Activated naive CD8-positive, alpha-beta T cell treated with anti-CD3 and anti-CD28 coated beads, Interleukin-2, amount 10 ng/mL, durations not matched to agents 7 days and 5 days (primary cell): Measurements from ENCODE around the gene PCSK1N. TPM values are rescaled to one million over a fixed set of nuclear protein-coding genes. Genes with fewer than 3 reads are reported as not detected.

Source experiments
- ATAC-seq: fragments of 150-1000 bp; cut with Tn5 transposase; one replicate; pipeline ENCODE4 v1.10.0; 2021; ENCODE audit warnings: low read depth, moderate library complexity
- POLR2A ChIA-PET: fragments of 350-600 bp; sonication (Branson Sonifier 250); formaldehyde crosslinking; loops from one replicate; lab custom pipeline; 2021; ENCODE audit warnings: antibody characterized with exemption; lab: Charles Lee
- DNase-seq: peaks from one replicate; pipeline ENCODE4 v3.0.0; 2021
- H3K27ac Mint-ChIP-seq: one replicate; pipeline ENCODE4 v1.8.0; 2022; ENCODE audit warnings: mild to moderate bottlenecking, mixed read lengths
- H3K27me3 Mint-ChIP-seq: one replicate; pipeline ENCODE4 v1.8.0; 2022; ENCODE audit warnings: mild to moderate bottlenecking, moderate library complexity, mixed read lengths
- H3K36me3 Mint-ChIP-seq: one replicate; pipeline ENCODE4 v1.8.0; 2021; ENCODE audit warnings: mild to moderate bottlenecking, mixed read lengths
- H3K4me1 Mint-ChIP-seq: one replicate; pipeline ENCODE4 v1.8.0; 2021; ENCODE audit warnings: mixed read lengths
- H3K4me3 Mint-ChIP-seq: one replicate; pipeline ENCODE4 v1.8.0; 2022; ENCODE audit warnings: mild to moderate bottlenecking, moderate library complexity, mixed read lengths
- H3K9me3 Mint-ChIP-seq: one replicate; pipeline ENCODE4 v1.8.0; 2021; ENCODE audit warnings: mixed read lengths
- total RNA-seq, 2 experiments: library from RNA; stranded (reverse); gene quantifications; one replicate each; pipeline ENCODE4 v1.2.3, GENCODE V29; 2021

Gene PCSK1N
- total RNA-seq, 2 experiments from 2014 or later, result 0.68 to 1.2 TPM

DNA sequence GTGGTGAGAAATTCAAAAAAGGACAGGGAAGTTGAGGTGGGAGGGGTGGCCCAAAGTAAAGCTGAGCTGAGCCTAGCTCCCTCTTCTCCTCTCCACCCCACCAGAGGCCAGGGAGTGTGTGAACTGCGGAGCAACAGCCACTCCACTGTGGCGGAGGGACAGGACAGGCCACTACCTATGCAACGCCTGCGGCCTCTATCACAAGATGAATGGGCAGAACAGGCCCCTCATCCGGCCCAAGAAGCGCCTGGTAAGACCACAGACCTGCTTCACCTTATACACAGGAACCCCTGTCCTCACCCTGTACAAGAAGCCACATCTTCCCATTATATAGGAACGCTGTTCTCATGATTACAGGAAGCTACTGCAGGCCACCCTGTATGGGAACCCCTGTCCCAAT is 43.2 kb downstream of the PCSK1N start:
- DNase-seq (no peak), ATAC-seq (no peak)
- peaks cover 22% of the 10 kb centered on the region for H3K4me1 Mint-ChIP-seq
- POLR2A ChIA-PET, result interaction anchor here (1.2 kb wide), 1 partner anchor 9 kb away, joined by 4 read pairs; the partner anchor contains the start of gene HDAC6
- peaks cover 3% of the 10 kb centered on the region for H3K27me3 Mint-ChIP-seq
- no peak overlapping the region for H3K27ac Mint-ChIP-seq
- no peaks in the 10 kb centered on the region for H3K36me3 Mint-ChIP-seq
- H3K9me3 Mint-ChIP-seq, result no peaks in the 10 kb centered on the region
- H3K4me3 Mint-ChIP-seq, result no peak overlapping the region

DNA sequence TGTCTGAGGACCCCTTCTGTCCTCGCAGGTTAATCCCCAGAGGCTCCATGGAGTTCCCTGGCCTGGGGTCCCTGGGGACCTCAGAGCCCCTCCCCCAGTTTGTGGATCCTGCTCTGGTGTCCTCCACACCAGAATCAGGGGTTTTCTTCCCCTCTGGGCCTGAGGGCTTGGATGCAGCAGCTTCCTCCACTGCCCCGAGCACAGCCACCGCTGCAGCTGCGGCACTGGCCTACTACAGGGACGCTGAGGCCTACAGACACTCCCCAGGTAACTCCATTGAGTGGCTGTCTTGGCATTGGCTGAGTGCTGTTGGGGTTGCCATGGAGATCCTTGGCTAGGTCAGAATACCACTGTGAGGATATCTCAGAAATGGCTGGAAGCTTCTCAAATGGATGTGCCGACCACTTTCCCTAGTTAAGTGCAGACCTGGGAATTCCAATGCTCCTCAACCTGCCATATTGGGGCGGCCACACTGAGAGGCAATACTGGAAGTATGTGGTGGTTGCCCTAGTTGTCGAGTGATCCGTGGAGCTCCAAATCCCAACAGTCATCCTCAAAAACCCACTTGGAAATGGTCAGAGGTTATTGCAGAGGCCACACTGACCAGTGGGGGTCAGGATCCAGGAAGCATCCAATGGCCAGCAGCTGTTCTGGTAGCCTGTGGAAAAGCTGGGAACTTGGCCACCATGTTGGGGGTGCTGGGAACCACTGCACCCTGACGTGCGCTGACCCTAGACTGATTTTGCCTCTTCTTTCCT is 44.2 kb downstream of the PCSK1N start:
- Mint-ChIP-seq H3K27me3 (peaks cover 8% of the 10 kb centered on the region), H3K4me1 (peaks cover 21% of the 10 kb centered on the region), H3K9me3 (no peaks in the 10 kb centered on the region), H3K27ac (no peak overlapping the region), H3K4me3 (no peak overlapping the region), H3K36me3 (no peaks in the 10 kb centered on the region)
- POLR2A ChIA-PET, result no interaction called here
- DNase-seq, result no peak
- no peak for ATAC-seq

DNA sequence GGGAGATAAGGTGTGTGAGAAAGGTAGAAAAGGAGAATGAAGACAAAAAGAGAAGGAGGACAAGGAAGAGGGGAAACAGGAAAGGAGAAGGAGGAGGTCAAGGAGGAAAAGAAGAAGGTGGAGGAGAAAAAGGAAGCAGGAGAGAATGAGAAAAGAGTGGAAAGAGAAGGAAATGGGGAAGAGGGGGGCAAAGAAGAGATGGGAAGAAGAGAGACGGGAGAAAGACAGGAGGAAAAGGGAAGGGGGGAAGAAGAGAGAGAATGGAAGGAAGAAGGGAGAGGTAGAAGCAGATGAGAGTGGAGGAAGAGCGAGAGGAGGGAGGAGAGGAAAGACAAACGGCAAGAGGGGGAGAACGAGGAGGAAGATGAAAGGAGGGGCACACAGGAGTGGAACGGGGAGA is 44.9 kb downstream of the PCSK1N start:
- Mint-ChIP-seq H3K27me3 (peaks cover 8% of the 10 kb centered on the region), H3K27ac (no peak overlapping the region), H3K4me3 (no peak overlapping the region), H3K9me3 (no peaks in the 10 kb centered on the region), H3K4me1 (peaks cover 21% of the 10 kb centered on the region), H3K36me3 (no peaks in the 10 kb centered on the region)
- no peak for DNase-seq
- no peak for ATAC-seq
- POLR2A ChIA-PET, result no interaction called here

DNA sequence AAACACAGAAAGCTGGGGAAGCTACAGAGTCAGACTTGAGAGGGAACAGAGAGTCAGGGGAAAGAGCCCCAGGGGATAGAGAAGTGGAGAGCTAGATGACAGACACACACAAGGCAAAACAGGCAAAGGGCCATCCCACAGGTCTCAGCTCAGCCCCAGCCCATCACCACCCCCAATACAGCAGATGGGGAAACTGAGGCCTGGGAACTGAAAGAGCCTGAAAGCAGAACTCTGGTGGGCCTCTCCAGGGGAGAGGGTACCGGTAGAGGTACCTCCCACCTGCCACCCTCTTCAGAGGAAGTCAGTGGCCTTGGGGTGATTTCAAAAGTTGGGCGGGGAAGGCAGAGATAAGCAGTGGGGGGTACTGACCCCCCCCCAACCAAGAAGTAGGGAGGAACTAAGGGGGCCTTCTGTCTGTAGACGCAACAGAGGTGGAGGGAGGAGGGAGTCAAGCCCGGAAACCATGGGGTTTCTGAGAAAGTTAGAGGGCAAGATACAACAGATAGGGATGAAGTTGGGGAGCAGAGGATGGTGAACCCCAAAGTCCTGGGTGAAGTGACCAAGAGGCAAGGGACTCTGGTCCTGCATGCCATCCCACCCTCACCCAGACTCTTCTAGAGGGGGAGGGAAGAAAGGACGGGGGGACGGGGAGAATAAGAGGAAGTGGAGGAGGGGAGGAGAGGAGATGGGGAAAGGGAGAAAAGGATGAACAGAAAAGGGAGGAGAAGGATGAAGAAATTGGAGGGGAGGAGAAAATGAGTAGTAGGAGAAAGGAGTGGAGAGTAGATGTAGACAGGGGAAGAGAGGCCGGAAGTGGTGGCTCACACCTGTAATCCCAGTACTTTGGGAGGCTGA is 45.8 kb downstream of the PCSK1N start:
- peak overlapping the region; percentile 80 for H3K27ac Mint-ChIP-seq
- no peaks in the 10 kb centered on the region for H3K36me3 Mint-ChIP-seq
- H3K4me1 Mint-ChIP-seq, result peaks cover 23% of the 10 kb centered on the region
- POLR2A ChIA-PET, result interaction anchor here (1.3 kb wide), 1 partner anchor 52 kb away, joined by 3 read pairs; no protein-coding TSS in a partner anchor
- DNase-seq (no peak), ATAC-seq (no peak)
- H3K9me3 Mint-ChIP-seq, result no peaks in the 10 kb centered on the region
- H3K4me3 Mint-ChIP-seq, result peak overlapping the region; percentile 57
- H3K27me3 Mint-ChIP-seq, result peaks cover 8% of the 10 kb centered on the region

DNA sequence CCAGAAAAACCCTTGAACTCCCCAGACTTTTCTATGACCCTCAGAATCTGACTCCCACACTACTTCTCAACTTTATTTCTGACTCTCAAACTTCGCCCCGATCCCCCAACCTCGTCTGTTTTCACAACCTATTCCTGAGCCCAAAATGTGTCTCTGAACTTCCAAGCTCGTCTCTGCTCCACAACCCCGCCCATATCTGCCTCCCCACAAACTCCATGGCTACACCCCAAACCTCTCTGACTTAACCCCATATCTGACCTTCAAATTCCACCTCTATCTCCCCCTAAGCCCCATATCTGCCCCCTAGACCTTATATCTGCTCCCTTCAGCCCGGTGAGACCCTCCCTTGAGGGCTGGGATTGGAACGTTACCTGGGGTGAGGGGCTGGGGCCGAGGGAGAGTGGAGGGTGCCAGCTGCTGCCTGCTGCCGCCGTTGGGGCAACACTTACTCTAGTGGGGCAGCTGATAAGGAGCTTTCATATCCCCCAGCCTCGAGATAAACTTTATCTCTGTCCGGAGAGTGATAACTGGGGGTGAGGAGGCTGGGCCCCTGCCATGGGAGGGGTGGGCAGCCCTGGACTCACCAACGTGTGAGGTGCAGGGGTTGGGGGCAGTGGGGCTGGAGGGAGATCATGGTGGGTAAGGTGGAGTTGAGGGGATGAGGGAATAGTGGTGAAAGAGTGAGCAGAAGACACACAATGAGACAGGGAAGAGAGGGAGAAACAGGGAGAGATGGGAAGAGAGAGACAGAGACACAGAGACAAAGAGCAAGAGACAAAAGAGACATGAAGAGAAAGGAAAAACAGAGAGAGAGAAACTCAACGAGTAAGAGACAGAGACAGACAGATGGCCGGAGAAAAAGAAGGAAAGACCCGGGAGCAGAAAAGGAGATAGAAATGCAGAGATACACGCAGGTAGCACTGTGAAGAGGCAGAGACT is 47.6 kb downstream of the PCSK1N start:
- ATAC-seq, result no peak
- peaks cover 20% of the 10 kb centered on the region for H3K4me1 Mint-ChIP-seq
- no peaks in the 10 kb centered on the region for H3K36me3 Mint-ChIP-seq
- no peak overlapping the region for H3K4me3 Mint-ChIP-seq
- no peak for DNase-seq
- peak overlapping the region; percentile 33 for H3K27ac Mint-ChIP-seq
- H3K9me3 Mint-ChIP-seq, result no peaks in the 10 kb centered on the region
- POLR2A ChIA-PET, result no interaction called here
- H3K27me3 Mint-ChIP-seq, result peaks cover 8% of the 10 kb centered on the region

DNA sequence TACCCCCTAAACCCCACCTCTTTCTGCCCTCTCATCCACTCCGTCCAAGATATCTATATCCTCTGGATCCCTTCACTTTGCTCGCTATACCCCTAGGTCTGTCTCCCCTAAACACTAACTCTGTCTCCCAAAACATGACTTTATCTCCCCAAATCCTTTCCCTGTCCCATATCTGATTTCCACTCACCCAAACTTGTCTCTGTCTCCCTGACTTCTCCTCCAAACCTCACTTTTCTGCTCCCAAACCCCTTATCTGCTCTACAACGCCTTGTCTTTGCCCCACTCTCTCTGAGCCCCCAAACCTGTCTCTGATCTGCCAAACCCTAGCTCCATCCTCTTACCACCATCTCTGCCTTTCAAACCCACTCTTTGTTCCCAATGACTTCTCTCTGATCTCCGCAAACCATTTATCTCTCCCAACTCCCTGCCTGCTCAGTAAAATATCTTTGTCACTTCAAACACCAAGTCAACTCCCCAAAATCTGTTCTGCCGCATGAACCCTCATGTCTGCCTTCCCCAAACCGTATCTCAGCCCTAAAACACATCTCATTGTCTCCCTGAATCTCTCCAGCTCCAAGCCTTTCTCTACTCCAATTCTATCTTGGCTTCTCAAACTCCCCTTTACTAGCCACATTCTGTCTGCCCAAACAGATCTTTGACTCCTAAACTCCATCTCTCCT is 48.4 kb downstream of the PCSK1N start:
- ATAC-seq, result no peak
- POLR2A ChIA-PET, result no interaction called here
- Mint-ChIP-seq H3K27ac (peak overlapping the region; percentile 33), H3K4me3 (no peak overlapping the region), H3K27me3 (peaks cover 8% of the 10 kb centered on the region), H3K9me3 (no peaks in the 10 kb centered on the region), H3K4me1 (peaks cover 20% of the 10 kb centered on the region), H3K36me3 (no peaks in the 10 kb centered on the region)
- no peak for DNase-seq

DNA sequence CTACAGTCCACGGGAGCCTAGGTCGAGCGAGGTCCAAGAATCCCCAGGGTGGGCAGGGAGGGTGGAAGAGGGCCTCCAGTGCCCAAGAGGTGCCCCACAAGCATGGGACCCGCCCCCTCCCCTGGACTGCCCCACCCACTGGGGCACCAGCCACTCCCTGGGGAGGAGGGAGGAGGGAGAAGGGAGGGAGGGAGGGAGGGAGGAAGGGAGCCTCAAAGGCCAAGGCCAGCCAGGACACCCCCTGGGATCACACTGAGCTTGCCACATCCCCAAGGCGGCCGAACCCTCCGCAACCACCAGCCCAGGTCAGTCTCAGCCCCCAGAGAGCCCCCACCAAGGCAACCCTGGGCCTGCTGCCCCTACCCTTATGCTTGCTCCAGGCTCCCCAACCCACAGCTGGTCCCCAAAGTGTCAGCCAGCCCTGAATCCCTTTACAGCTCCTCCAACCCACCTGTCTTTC is 49.0 kb downstream of the PCSK1N start, which contains the start of gene GATA1:
Gene GATA1 (plus strand): TSS at position 250 of the 460 bp plus-strand sequence. CDS start 4,520 bp downstream, outside the sequence.
- POLR2A ChIA-PET, result no interaction called here
- Mint-ChIP-seq H3K9me3 (no peaks in the 10 kb centered on the region), H3K36me3 (no peaks in the 10 kb centered on the region), H3K4me3 (no peak within 1 kb of the TSS), H3K27ac (peak within 1 kb of the TSS; percentile 33), H3K4me1 (peaks cover 20% of the 10 kb centered on the region), H3K27me3 (peaks cover 8% of the 10 kb centered on the region)
- ATAC-seq, result no peak
- no peak for DNase-seq

DNA sequence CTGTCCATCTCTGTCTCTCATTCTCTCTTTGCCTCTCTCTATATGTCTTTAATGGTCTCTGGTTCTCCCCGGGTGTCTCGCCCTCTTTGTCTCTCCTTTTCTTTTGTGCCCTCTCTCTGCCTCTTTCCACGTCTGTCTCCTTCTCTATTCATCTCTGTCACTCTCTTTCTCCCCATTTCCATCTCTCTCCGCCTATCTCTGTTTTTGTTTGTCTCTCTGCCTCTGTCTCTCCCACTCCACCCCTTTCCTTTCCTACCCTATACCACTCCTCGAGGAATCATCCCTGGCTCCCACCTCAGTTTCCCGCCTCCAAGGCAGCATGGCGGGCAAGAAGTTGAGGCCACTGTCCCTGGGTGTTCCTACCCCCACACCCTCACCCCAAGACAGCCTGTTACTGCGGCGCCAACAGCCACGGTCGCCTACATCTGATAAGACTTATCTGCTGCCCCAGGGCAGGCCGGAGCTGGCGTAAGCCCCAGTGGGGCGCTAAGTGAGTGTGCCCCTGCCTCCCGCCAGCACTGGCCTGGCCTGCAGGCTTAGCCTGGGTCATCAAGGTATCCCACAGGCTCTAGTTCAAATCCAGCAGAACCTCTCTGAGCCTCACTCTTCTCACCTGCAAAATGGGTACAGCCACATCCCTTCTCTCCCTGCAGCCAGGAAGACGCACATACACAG is 49.7 kb downstream of the PCSK1N start:
- ATAC-seq (no peak), DNase-seq (no peak)
- Mint-ChIP-seq H3K4me3 (no peak overlapping the region), H3K36me3 (no peaks in the 10 kb centered on the region), H3K27ac (no peak overlapping the region), H3K9me3 (no peaks in the 10 kb centered on the region), H3K27me3 (peaks cover 8% of the 10 kb centered on the region), H3K4me1 (peaks cover 20% of the 10 kb centered on the region)
- POLR2A ChIA-PET, result no interaction called here

DNA sequence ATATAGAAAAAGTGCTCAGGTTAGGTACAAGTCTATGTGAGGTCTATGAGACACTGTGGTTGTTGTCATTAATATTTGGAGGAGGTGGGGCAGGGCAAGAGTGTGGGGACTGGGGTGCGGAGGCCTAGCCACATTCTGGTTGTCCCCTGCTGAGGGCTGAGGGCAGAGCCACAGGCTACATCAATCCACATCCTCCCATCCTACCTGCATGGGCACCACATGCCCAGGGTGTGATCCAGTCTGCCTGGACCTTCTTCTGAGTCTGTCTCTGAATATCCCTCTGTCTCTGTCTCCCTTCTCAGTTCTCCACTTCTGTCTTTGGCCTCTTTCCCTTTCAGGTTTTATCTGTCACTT is 50.2 kb downstream of the PCSK1N start:
- Mint-ChIP-seq H3K4me3 (no peak overlapping the region), H3K27ac (no peak overlapping the region)
- ATAC-seq, result no peak

DNA sequence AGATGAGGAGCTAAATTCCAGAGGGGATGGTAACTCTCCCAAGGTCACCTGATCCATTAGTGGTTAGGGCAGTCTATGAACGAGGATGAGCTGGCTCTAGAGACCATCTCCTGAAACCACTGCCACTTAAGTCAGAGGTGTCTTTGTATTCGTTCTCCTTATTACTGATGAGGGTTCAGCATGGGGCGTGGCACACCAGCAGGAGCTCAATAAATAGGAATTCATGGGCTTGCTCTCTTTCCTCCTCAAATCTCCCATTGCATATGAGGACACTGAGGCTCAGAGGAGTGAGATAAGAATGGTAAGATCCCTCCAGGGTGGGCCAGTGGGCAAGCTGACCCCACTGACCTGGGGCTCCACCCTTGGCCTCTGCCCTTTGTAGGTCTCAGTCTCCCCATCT is 50.7 kb downstream of the PCSK1N start:
- POLR2A ChIA-PET, result no interaction called here
- no peaks in the 10 kb centered on the region for H3K36me3 Mint-ChIP-seq
- no peaks in the 10 kb centered on the region for H3K9me3 Mint-ChIP-seq
- no peak overlapping the region for H3K4me3 Mint-ChIP-seq
- no peak for ATAC-seq
- H3K27ac Mint-ChIP-seq, result no peak overlapping the region
- peaks cover 8% of the 10 kb centered on the region for H3K27me3 Mint-ChIP-seq
- peaks cover 13% of the 10 kb centered on the region for H3K4me1 Mint-ChIP-seq
- DNase-seq, result no peak

More for the DNA sequence above, 50.2 kb downstream of the PCSK1N start:
- peaks cover 16% of the 10 kb centered on the region for H3K4me1 Mint-ChIP-seq
- no peaks in the 10 kb centered on the region for H3K36me3 Mint-ChIP-seq
- no peak for DNase-seq
- POLR2A ChIA-PET, result no interaction called here
- H3K9me3 Mint-ChIP-seq, result no peaks in the 10 kb centered on the region
- peaks cover 8% of the 10 kb centered on the region for H3K27me3 Mint-ChIP-seq

DNA sequence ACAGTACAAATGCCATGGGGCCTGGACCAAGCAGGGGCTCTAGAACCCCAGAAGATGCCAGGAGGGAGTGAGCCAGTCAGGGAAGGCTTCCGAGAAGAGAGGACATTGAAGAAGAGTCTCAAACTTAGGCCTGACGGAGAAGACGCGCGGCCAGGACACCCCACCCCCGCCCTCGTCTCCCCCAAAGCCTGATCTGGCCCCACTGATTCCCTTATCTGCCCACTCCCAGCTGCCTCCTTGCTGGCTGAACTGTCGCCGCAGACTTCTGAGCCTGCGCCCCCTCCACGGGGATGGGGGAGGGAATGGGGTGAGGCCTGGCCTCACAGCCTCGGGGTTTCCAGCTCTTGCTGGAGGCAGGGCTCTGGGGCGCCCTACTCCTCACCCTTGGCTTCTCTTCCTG is 52.6 kb downstream of the PCSK1N start:
- peaks cover 8% of the 10 kb centered on the region for H3K27me3 Mint-ChIP-seq
- H3K27ac Mint-ChIP-seq, result no peak overlapping the region
- POLR2A ChIA-PET, result no interaction called here

DNA sequence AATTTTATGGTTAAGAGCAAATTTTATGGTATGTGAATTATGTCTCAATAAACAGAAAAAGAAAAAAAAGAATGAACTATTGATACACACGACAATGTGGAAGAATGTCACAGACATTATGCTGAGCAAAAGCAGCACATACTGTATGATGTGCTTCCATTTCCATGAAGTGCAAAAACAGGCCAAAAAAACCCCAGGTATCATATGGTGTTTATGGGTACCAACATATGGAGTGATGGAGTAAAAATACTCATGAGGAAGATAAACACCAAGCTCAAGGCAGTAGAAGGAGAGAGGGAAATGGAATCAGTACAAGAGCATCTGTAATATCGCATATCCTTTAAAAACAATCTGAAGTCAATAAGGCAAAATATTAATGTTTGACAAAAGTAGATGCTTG is 53.2 kb downstream of the PCSK1N start:
- POLR2A ChIA-PET, result no interaction called here
- Mint-ChIP-seq H3K36me3 (no peaks in the 10 kb centered on the region), H3K4me1 (peaks cover 4% of the 10 kb centered on the region), H3K4me3 (no peak overlapping the region), H3K27ac (no peak overlapping the region), H3K27me3 (peaks cover 5% of the 10 kb centered on the region), H3K9me3 (no peaks in the 10 kb centered on the region)
- no peak for DNase-seq
- ATAC-seq, result no peak

More for the DNA sequence above, 52.6 kb downstream of the PCSK1N start:
- Mint-ChIP-seq H3K4me1 (peaks cover 4% of the 10 kb centered on the region), H3K36me3 (no peaks in the 10 kb centered on the region), H3K9me3 (no peaks in the 10 kb centered on the region), H3K4me3 (no peak overlapping the region)
- no peak for DNase-seq
- no peak for ATAC-seq
